Activated T-helper 17 cell treated with anti-CD3 and anti-CD28 coated beads, Interleukin-2, amount 50 U/mL, for 72 hours (primary cell): ENCODE results near the gene CLASP2. TPM values are rescaled to one million over a fixed set of nuclear protein-coding genes. Genes with fewer than 3 reads are reported as not detected.
"Not testable (repeated sequence)": the region's sequence is repeated elsewhere in the genome, so short reads cannot be mapped to it uniquely, and the experiment has no call there.

Source experiments
- ATAC-seq: fragments of 150-1000 bp; cut with Tn5 transposase; replicated peaks from 2 replicates; pipeline ENCODE4 v1.10.0; 2021; ENCODE audit warnings: mild to moderate bottlenecking, moderate library complexity
- H3K27ac Mint-ChIP-seq: one replicate; pipeline ENCODE4 v1.8.0; 2022; ENCODE audit warnings: mixed read lengths
- H3K27me3 Mint-ChIP-seq: one replicate; pipeline ENCODE4 v1.8.0; 2022; ENCODE audit warnings: mixed read lengths
- H3K36me3 Mint-ChIP-seq: one replicate; pipeline ENCODE4 v1.8.0; 2022; ENCODE audit warnings: low read depth, mild to moderate bottlenecking, mixed read lengths
- H3K4me1 Mint-ChIP-seq: one replicate; pipeline ENCODE4 v1.8.0; 2022; ENCODE audit warnings: mixed read lengths
- H3K4me3 Mint-ChIP-seq: one replicate; pipeline ENCODE4 v1.8.0; 2022; ENCODE audit warnings: mild to moderate bottlenecking, mixed read lengths
- H3K9me3 Mint-ChIP-seq: one replicate; pipeline ENCODE4 v1.8.0; 2022; ENCODE audit warnings: mixed read lengths
- total RNA-seq, 2 donors: library from RNA; stranded (reverse); gene quantifications; one replicate each; pipeline ENCODE4 v1.2.3, GENCODE V29; 2022

CLASP2 gene
- total RNA-seq, 2 donors from 2014 or later: 41.0 to 48.7 TPM

DNA sequence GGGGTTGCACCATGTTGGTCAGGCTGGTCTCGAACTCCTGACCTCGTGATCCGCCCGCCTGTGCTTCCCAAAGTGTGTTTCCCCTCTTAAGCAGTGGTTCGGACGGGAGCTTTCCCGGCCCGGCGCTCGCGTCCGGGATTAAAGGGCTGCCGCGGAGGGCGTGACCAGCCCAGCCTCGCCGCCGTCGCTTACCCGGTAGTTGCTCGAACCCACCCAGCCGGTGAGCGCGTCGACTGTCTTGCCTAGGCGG is 513 bp downstream of the CLASP2 start:
- Mint-ChIP-seq H3K27me3 (no peaks in the 10 kb centered on the region), H3K36me3 (no peaks in the 10 kb centered on the region), H3K4me3 (no peak overlapping the region), H3K4me1 (peaks cover 7% of the 10 kb centered on the region), H3K9me3 (no peaks in the 10 kb centered on the region), H3K27ac (peak overlapping the region; percentile 88)
- ATAC-seq: peak; percentile 62

DNA sequence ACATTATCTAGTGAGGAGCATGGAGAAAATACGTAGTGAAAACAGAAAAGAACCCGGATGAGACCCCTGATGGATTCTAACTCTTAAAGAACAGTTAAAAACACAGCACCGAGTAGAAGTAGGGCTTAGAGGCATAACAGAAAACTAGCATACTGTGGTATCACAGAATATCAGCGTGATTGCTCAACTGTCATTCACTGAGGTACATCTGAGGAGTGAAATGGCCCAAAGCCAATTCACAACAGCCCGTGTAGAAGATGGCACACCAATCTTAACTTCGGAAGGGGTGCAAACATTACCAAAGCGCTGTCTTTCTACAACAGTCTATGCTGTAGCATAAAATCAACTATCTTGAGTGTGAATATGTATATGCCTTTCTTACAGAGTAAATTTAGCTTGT is 1.8 kb downstream of the CLASP2 start:
- no peak for ATAC-seq
- Mint-ChIP-seq H3K27ac (no peak overlapping the region), H3K9me3 (no peaks in the 10 kb centered on the region), H3K4me3 (no peak overlapping the region), H3K27me3 (no peaks in the 10 kb centered on the region), H3K4me1 (peaks cover 7% of the 10 kb centered on the region), H3K36me3 (no peaks in the 10 kb centered on the region)

DNA sequence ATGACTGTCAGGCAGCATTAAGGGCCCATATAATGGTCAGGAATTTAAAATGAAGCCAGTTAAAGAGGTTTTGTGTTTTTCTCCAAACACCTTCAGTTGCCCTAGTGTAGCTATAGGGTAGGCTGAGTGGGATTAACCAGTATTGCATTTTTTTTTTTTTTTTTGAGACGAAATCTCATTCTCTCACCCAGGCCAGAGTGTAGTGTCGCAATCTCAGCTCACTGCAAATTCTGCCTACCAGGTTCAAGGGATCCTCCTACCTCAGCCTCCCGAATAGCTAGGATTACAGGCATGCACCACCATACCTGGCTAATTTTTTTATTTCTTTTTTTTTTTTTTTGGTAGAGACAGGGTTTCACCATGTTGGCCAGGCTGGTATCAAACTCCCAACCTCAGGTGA is 7.0 kb downstream of the CLASP2 start:
- Mint-ChIP-seq H3K9me3 (no peaks in the 10 kb centered on the region), H3K4me3 (no peak overlapping the region), H3K4me1 (peaks cover 16% of the 10 kb centered on the region), H3K36me3 (no peaks in the 10 kb centered on the region), H3K27ac (no peak overlapping the region), H3K27me3 (no peaks in the 10 kb centered on the region)
- no peak for ATAC-seq

DNA sequence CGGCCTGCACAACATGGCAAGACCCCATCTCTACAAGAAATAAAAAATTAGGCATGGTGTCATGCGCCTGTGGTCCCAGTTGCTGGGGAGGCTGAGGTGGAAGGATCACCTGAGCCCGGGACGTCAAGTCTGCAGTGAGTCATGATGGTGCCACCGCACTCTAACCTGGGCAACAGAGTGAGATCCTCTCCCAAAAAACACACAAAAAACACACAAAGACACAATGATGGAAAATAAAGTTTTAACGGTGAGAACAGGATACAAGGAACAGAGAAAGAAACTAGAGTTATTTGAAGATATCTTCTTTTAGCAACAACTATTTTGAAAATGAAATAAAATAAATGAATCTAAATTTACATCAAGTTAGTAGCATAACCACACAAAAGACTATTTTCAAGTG is 12.0 kb downstream of the CLASP2 start:
- H3K9me3 Mint-ChIP-seq: peaks cover 14% of the 10 kb centered on the region
- no peak overlapping the region for H3K4me3 Mint-ChIP-seq
- no peak for ATAC-seq
- H3K4me1 Mint-ChIP-seq: peaks cover 25% of the 10 kb centered on the region
- H3K27me3 Mint-ChIP-seq: no peaks in the 10 kb centered on the region
- H3K36me3 Mint-ChIP-seq: peaks cover 8% of the 10 kb centered on the region
- H3K27ac Mint-ChIP-seq: no peak overlapping the region

DNA sequence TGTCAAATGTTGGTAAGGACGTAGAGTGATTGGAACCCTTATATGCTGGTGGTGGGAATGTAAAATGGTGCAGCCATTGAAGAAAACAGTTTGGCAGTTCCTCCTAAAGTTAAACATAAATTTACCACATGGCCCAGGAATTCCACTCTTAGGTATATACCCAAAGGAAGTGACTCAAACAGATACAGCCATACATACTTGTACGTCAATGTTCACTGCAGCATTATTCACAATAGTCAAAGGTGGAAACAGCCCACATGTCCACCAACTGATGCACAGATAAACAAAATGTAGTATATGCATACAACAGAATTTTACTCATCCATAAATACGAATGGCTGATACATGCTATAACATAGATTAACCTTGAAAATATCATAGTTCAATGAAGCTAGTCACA is 13.2 kb downstream of the CLASP2 start:
- H3K27ac Mint-ChIP-seq: no peak overlapping the region
- peak; percentile 88 for ATAC-seq
- H3K4me1 Mint-ChIP-seq: peaks cover 25% of the 10 kb centered on the region
- peaks cover 14% of the 10 kb centered on the region for H3K9me3 Mint-ChIP-seq
- no peaks in the 10 kb centered on the region for H3K27me3 Mint-ChIP-seq
- no peak overlapping the region for H3K4me3 Mint-ChIP-seq
- peaks cover 8% of the 10 kb centered on the region for H3K36me3 Mint-ChIP-seq

DNA sequence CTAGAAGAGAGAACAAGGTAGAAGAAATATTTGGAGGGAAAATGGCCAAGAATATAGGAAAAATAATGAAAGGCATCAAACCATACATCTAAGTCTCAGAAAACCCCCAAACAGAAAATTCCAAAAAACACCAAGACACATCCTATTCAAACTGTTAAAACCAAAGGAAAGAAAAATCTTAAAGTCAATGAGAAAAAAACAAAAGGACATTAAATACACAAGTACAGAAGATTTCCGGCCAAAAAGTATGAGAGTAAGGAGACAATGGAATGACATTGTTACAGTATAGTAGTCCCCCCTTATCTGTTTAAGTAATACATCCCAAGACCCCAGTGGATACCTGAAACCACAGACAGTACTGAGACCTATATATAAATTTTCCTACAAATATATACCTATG is 18.8 kb downstream of the CLASP2 start:
- H3K4me3 Mint-ChIP-seq: no peak overlapping the region
- peaks cover 19% of the 10 kb centered on the region for H3K9me3 Mint-ChIP-seq
- H3K4me1 Mint-ChIP-seq: peaks cover 27% of the 10 kb centered on the region
- ATAC-seq: no peak
- H3K36me3 Mint-ChIP-seq: peaks cover 30% of the 10 kb centered on the region
- H3K27ac Mint-ChIP-seq: no peak overlapping the region
- H3K27me3 Mint-ChIP-seq: no peaks in the 10 kb centered on the region

DNA sequence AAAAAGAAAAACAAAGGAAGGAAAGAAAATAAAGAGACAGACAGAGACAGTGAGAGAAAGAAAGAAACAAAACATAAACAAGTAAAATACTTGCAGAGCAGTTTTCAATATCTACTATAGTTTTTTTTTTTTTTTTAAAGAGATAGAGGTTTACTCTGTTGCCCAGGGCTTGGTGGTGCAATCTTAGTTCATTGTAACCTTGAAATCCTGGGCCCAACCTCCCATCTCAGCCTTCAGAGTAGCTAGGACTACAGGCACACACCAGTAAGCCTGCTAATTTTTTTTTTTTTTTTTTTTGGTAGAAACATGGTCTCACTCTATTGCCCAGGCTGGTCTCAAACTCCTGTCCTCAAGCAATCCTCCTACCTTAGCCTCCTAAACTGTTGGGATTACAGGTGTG is 23.1 kb downstream of the CLASP2 start:
- ATAC-seq: no peak
- no peaks in the 10 kb centered on the region for H3K27me3 Mint-ChIP-seq
- H3K4me1 Mint-ChIP-seq: peaks cover 25% of the 10 kb centered on the region
- peaks cover 5% of the 10 kb centered on the region for H3K9me3 Mint-ChIP-seq
- peaks cover 35% of the 10 kb centered on the region for H3K36me3 Mint-ChIP-seq
- H3K4me3 Mint-ChIP-seq: no peak overlapping the region
- peak overlapping the region; percentile 53 for H3K27ac Mint-ChIP-seq

DNA sequence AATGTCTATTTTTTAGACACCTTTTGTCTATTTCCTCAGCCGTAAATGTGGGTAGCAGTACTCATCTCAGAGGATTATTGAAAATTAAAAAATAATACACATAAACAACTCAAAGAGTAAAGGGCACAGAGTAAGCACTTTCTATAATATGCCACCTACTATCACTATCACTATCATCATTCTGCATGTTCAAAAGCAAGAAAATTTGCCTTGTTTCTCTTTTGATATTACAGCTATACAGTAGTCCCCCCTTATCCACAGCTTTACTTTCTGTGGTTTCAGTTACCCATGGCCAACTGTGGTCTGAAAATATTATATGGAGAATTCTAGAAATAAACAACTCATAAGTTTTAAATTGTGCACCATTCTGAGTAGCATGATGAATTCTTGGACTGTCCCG is 27.7 kb downstream of the CLASP2 start:
- no peaks in the 10 kb centered on the region for H3K9me3 Mint-ChIP-seq
- ATAC-seq: no peak
- no peaks in the 10 kb centered on the region for H3K27me3 Mint-ChIP-seq

DNA sequence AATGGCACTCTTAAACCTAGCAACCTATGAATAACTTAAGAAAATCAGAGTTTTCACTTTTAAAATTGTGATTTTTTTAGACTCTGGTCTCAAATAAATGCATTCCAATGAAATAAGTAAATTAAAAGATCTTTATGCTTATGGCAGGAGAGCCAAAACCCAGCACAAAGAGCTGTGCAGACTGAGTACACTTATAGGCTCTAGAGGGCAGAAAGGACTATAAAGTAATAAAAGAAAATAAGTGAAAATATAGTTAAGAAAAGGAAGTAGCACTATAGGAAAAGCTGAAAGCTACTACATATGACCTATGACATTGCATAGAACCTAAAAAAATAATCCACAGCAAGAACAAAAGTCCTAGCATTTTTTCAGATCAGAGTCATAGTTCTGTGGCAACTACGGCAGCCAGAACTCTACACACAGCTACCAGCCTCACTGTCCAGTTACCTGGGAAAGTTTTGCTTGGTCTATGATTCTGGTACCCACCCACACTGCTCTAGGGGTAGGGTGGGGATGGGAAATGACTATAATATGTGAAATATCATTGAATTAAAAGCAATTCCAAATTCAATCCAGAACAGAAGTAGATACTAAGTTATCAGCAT is 30.5 kb downstream of the CLASP2 start:
- Mint-ChIP-seq H3K9me3 (no peaks in the 10 kb centered on the region), H3K36me3 (peaks cover 56% of the 10 kb centered on the region), H3K4me3 (no peak overlapping the region), H3K27ac (no peak overlapping the region), H3K4me1 (no peaks in the 10 kb centered on the region), H3K27me3 (no peaks in the 10 kb centered on the region)
- no peak for ATAC-seq

More for the DNA sequence above, 27.7 kb downstream of the CLASP2 start:
- Mint-ChIP-seq H3K4me1 (peaks cover 12% of the 10 kb centered on the region), H3K36me3 (peaks cover 52% of the 10 kb centered on the region), H3K27ac (no peak overlapping the region), H3K4me3 (no peak overlapping the region)

DNA sequence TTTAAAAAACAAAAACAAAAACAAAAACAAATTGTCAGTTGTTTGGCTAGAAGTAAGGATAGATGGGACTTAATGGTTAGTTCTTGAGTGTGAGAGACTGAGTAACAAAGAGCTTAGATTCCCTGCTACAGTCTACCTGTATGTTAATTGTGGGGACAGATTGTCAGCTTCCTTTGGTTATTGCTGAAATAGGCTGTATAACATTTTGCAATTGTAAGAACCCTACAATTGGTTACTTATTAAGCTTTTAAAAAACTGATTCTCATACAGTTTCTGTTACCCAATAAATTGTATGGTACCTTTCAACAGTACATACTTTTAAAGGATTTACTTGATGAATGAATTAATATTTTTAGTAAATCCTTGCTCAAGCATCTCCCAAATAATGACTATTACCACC is 35.3 kb downstream of the CLASP2 start:
- Mint-ChIP-seq H3K4me3 (no peak overlapping the region), H3K27me3 (no peaks in the 10 kb centered on the region), H3K27ac (no peak overlapping the region), H3K36me3 (peaks cover 79% of the 10 kb centered on the region), H3K4me1 (peaks cover 5% of the 10 kb centered on the region), H3K9me3 (peaks cover 5% of the 10 kb centered on the region)
- ATAC-seq: no peak

DNA sequence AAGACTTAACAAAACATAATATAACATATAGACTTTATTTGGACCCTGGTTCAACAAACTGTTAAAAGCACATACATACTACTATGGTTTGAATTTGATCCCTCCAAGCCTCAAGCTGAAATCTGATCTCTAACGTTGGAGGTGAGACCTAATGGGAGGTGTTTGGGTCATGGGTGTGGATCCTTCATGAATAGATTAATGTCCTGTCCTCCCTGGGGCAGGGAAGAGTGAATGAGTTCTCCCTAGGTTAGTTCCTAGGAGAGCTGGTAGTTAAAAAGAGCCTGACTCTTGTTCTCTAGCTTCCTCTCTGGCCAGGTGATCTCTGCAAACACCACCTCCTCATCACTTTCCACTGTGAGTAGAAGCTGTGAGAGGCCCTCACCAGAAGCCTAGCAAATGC is 36.4 kb downstream of the CLASP2 start:
- Mint-ChIP-seq H3K9me3 (peaks cover 5% of the 10 kb centered on the region), H3K36me3 (peaks cover 81% of the 10 kb centered on the region), H3K4me3 (no peak overlapping the region), H3K27ac (peak overlapping the region; percentile 6), H3K4me1 (peaks cover 5% of the 10 kb centered on the region), H3K27me3 (no peaks in the 10 kb centered on the region)
- no peak for ATAC-seq

DNA sequence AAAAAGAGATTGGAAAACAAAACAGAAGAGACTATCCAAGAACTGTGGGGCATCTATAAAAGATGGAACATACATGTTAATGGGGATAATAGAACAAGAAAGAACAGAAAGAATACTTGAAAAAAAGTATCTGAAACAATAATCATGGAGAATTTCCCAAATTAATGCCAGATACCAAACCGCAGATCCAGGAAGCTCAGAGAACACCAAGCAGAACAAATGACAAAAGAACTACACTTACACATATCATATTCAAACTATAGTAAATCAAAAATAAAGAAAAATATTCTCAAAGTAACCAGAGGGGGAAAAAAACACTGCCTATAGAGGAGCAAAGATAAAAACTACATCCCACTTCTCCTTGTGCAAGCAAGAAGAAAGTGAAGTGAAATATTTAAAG is 40.0 kb downstream of the CLASP2 start:
- H3K36me3 Mint-ChIP-seq: peaks cover 61% of the 10 kb centered on the region
- H3K9me3 Mint-ChIP-seq: peaks cover 5% of the 10 kb centered on the region
- H3K4me1 Mint-ChIP-seq: peaks cover 5% of the 10 kb centered on the region
- no peak for ATAC-seq
- no peaks in the 10 kb centered on the region for H3K27me3 Mint-ChIP-seq
- no peak overlapping the region for H3K4me3 Mint-ChIP-seq
- H3K27ac Mint-ChIP-seq: no peak overlapping the region

DNA sequence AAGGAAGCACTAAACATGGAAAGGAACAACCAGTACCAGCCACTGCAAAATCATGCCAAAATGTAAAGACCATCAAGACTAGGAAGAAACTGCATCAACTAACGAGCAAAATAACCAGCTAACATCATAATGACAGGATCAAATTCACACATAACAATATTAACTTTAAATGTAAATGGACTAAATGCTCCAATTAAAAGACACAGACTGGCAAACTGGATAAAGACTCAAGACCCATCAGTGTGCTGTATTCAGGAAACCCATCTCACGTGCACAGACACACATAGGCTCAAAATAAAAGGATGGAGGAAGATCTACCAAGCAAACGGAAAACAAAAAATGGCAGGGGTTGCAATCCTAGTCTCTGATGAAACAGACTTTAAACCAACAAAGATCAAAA is 44.6 kb downstream of the CLASP2 start:
- not testable (repeated sequence) for H3K4me1 Mint-ChIP-seq, H3K4me3 Mint-ChIP-seq, H3K27ac Mint-ChIP-seq, H3K9me3 Mint-ChIP-seq, H3K27me3 Mint-ChIP-seq, ATAC-seq
- H3K36me3 Mint-ChIP-seq: peaks cover 50% of the 10 kb centered on the region

DNA sequence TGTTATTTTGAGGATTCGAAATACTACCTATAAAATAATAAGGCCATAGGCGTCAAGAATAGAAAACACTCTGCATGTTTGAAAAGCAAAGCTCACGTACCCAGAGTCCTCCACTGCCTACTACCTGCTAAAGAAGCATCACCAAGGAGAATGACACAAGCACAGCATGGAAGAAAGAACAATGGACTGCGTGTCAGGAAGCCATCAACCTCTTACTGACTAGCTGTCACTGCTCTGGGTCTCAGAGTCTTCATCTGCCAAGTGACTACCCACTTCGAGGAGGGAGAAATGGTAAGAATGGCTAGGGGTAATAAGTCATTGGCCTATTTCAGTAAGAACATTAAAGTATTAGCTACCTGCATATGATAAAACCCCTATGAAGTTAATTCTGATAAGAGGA is 49.4 kb downstream of the CLASP2 start:
- no peaks in the 10 kb centered on the region for H3K4me1 Mint-ChIP-seq
- no peak overlapping the region for H3K4me3 Mint-ChIP-seq
- H3K27ac Mint-ChIP-seq: no peak overlapping the region
- ATAC-seq: no peak
- no peaks in the 10 kb centered on the region for H3K9me3 Mint-ChIP-seq
- H3K27me3 Mint-ChIP-seq: no peaks in the 10 kb centered on the region
- H3K36me3 Mint-ChIP-seq: peaks cover 41% of the 10 kb centered on the region

DNA sequence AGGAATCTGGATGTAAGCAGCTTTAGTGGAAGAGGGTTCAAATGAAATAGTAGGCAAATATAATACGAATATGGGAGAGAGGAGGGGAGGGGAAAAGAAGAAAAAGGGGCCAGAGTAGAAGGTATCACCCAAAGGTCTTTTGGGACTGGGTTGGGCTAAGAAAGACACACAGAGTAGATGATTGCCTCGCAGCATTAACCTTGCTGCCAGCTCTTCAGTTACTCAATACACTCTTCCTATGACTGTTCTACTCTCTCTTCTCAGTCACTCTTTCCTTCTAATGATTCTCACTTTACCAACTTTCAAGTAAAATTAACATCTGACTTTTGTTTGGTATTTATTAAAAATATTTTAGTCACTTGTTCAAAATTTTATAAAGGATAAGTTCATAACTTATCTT is 52.8 kb downstream of the CLASP2 start:
- no peak overlapping the region for H3K4me3 Mint-ChIP-seq
- no peak for ATAC-seq

DNA sequence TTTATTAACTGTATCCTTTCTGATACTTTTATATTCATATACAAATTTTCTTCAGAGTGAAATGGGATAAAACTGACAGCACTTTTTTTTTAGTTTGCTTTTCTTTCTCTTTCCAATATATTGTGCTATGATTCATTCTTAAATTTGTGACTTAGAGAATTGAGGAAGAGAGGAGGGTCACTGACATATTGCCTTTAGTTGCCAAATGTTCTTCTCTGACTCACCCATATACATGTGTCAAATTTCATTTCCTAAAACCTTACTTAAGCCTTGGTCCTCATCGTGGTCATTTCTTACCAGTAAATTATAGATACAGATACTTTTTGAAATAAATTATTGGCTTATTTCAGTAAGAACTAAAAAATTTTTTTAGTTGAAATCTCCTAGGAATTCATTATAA is 53.9 kb downstream of the CLASP2 start:
- no peak for ATAC-seq
- no peaks in the 10 kb centered on the region for H3K27me3 Mint-ChIP-seq
- no peaks in the 10 kb centered on the region for H3K4me1 Mint-ChIP-seq
- peaks cover 29% of the 10 kb centered on the region for H3K36me3 Mint-ChIP-seq
- no peak overlapping the region for H3K4me3 Mint-ChIP-seq
- H3K9me3 Mint-ChIP-seq: no peaks in the 10 kb centered on the region
- no peak overlapping the region for H3K27ac Mint-ChIP-seq

More for the DNA sequence above, 52.8 kb downstream of the CLASP2 start:
- Mint-ChIP-seq H3K27ac (no peak overlapping the region), H3K36me3 (peaks cover 32% of the 10 kb centered on the region), H3K9me3 (no peaks in the 10 kb centered on the region), H3K4me1 (no peaks in the 10 kb centered on the region), H3K27me3 (no peaks in the 10 kb centered on the region)
